ENCODE data around the gene ARHGAP15. TPM values are rescaled to one million over a fixed set of nuclear protein-coding genes. Genes with fewer than 3 reads are reported as not detected.

The ARHGAP15 gene
- total RNA-seq, 2 experiments from 2014 or later = 72.1 to 98.4 TPM

DNA sequence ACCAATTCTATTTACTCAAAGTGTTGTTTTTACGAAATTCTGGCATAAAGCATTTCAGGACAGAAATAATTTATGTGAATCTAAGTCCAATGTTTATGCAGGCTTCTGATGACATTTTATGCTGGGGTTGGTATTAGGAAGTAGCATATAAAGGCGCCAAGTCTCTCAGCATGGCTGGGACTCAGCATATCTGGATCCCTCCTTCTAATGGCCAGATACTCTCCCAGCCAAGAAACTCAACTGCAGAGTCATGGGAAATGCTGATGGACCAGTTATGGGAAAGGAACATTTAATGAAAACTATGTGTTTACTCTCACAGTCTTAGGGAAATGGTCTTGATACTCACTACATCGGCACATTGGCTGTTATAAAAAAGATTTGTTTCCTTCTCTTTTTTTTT is 392.2 kb downstream of the ARHGAP15 start:
- Histone ChIP-seq H3K79me2 (ENCODE audit: insufficient read depth, low read depth, low read length) (no peaks in the 10 kb centered on the region), H3K36me3 (ENCODE audit: insufficient read depth, low read length) (peaks cover 18% of the 10 kb centered on the region), H3K9me2 (ENCODE audit: insufficient read depth, low read length) (no peaks in the 10 kb centered on the region), H3K27ac (ENCODE audit: low read depth, low read length, poor library complexity, severe bottlenecking) (no peak overlapping the region), H4K20me1 (ENCODE audit: insufficient read depth, low read length) (no peaks in the 10 kb centered on the region), H3K4me2 (ENCODE audit: low read length) (no peak overlapping the region), H2AFZ (ENCODE audit: low read length) (no peak overlapping the region), H3K4me3 (ENCODE audit: low read depth, low read length, poor library complexity, severe bottlenecking) (no peak overlapping the region), H3K9me3 (ENCODE audit: low read length) (no peaks in the 10 kb centered on the region), H3K4me1 (ENCODE audit: insufficient read depth, low read length, poor library complexity, severe bottlenecking) (no peaks in the 10 kb centered on the region)
- no TSS peak for BruUV-seq (replicated peaks)
- POLR2A ChIA-PET = no interaction called here
- no peak for DNase-seq (ENCODE audit: low spot score)
- TF ChIP-seq CTCF (conservative IDR thresholded peaks at IDR 0.05; ENCODE audit: low read length) (no peak), EZH2phosphoT487 (IDR thresholded peaks at IDR 0.05; ENCODE audit: borderline replicate concordance, low read depth, low read length) (no peak)
- intact Hi-C loops (cut with micrococcal nuclease; ENCODE audit: unreplicated experiment) = no loop called here
- CTCF ChIA-PET (ENCODE audit: unreplicated experiment) = no interaction called here

- intact Hi-C loops (cut with micrococcal nuclease; ENCODE audit: unreplicated experiment) = no loop called here
- no peak overlapping the region for H3K4me2 ChIP-seq (ENCODE audit: low read length)
- no peaks in the 10 kb centered on the region for H3K9me2 ChIP-seq (ENCODE audit: insufficient read depth, low read length)
- TF ChIP-seq EZH2phosphoT487 (IDR thresholded peaks at IDR 0.05; ENCODE audit: borderline replicate concordance, low read depth, low read length) (no peak), CTCF (conservative IDR thresholded peaks at IDR 0.05; ENCODE audit: low read length) (no peak)
- POLR2A ChIA-PET = interaction anchor here (1.0 kb wide), 1 partner anchor 27 kb away, joined by 3 read pairs; no protein-coding TSS in a partner anchor
- BruUV-seq (replicated peaks) = no TSS peak
- H4K20me1 ChIP-seq (ENCODE audit: insufficient read depth, low read length) = no peaks in the 10 kb centered on the region
- CTCF ChIA-PET (ENCODE audit: unreplicated experiment) = no interaction called here
- no peaks in the 10 kb centered on the region for H3K79me2 ChIP-seq (ENCODE audit: insufficient read depth, low read depth, low read length)
- no peak overlapping the region for H3K27ac ChIP-seq (ENCODE audit: low read depth, low read length, poor library complexity, severe bottlenecking)
- DNase-seq (ENCODE audit: low spot score) = no peak
- H3K36me3 ChIP-seq (ENCODE audit: insufficient read depth, low read length) = peaks cover 18% of the 10 kb centered on the region
- no peak overlapping the region for H2AFZ ChIP-seq (ENCODE audit: low read length)
- H3K4me3 ChIP-seq (ENCODE audit: low read depth, low read length, poor library complexity, severe bottlenecking) = no peak overlapping the region
- no peaks in the 10 kb centered on the region for H3K9me3 ChIP-seq (ENCODE audit: low read length)
- H3K4me1 ChIP-seq (ENCODE audit: insufficient read depth, low read length, poor library complexity, severe bottlenecking) = no peaks in the 10 kb centered on the region
Observed at GRCh38 chr2:143522699-143523098, 393.5 kb downstream of the ARHGAP15 start.

DNA sequence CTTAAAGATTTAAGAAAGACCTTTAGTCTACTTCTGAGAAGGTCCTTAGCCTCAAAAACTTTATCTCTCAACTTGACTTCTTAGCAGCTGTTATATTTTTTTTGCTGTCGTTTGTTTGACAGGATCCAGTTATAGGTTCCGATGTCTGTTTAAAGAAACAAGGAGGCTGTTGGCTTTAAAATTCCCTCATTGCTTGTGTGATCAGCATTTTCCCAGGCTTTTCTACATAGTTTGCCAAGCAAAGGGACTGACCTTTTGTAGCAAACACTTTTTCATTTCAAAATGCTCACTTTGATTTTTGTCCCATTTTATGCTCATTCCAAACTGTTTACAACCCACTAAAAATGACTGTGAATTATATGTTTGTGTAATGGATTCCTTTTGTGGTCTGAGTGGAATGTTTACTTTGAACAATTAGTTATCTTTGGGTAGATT is 394.9 kb downstream of the ARHGAP15 start:
- Histone ChIP-seq H3K79me2 (ENCODE audit: insufficient read depth, low read depth, low read length) (no peaks in the 10 kb centered on the region), H3K36me3 (ENCODE audit: insufficient read depth, low read length) (peaks cover 15% of the 10 kb centered on the region), H4K20me1 (ENCODE audit: insufficient read depth, low read length) (no peaks in the 10 kb centered on the region), H3K4me2 (ENCODE audit: low read length) (no peak overlapping the region), H2AFZ (ENCODE audit: low read length) (no peak overlapping the region), H3K4me3 (ENCODE audit: low read depth, low read length, poor library complexity, severe bottlenecking) (no peak overlapping the region), H3K4me1 (ENCODE audit: insufficient read depth, low read length, poor library complexity, severe bottlenecking) (no peaks in the 10 kb centered on the region), H3K9me2 (ENCODE audit: insufficient read depth, low read length) (no peaks in the 10 kb centered on the region), H3K9me3 (ENCODE audit: low read length) (no peaks in the 10 kb centered on the region), H3K27ac (ENCODE audit: low read depth, low read length, poor library complexity, severe bottlenecking) (no peak overlapping the region)
- no peak for DNase-seq (ENCODE audit: low spot score)
- intact Hi-C loops (cut with micrococcal nuclease; ENCODE audit: unreplicated experiment) = no loop called here
- POLR2A ChIA-PET = no interaction called here
- no peak for TF ChIP-seq EZH2phosphoT487 (IDR thresholded peaks at IDR 0.05; ENCODE audit: borderline replicate concordance, low read depth, low read length)
- no peak for TF ChIP-seq CTCF (conservative IDR thresholded peaks at IDR 0.05; ENCODE audit: low read length)
- no TSS peak for BruUV-seq (replicated peaks)
- CTCF ChIA-PET (ENCODE audit: unreplicated experiment) = no interaction called here

Measured in OCI-LY7 (cell line).